H1 (cell line): ENCODE data around the gene BCL3. TPM values are rescaled to one million over a fixed set of nuclear protein-coding genes. Genes with fewer than 3 reads are reported as not detected.

Experiments
- CTCF ChIA-PET: fragments of 300-600 bp; sonication (Branson Sonifier 250); formaldehyde crosslinking; loops from one replicate; lab custom pipeline; 2021; ENCODE audit not compliant: partially characterized antibody; lab: Charles Lee
- POLR2A ChIA-PET: fragments of 300-600 bp; sonication (Branson Sonifier 250); formaldehyde crosslinking; loops from one replicate; lab custom pipeline; 2021; ENCODE audit warnings: inconsistent platforms; ENCODE audit not compliant: partially characterized antibody; lab: Charles Lee
- DNase-seq, 2 experiments: peaks; one replicate each; pipeline versions ENCODE4 v3.0.0 to v3.0.0-alpha.2; 2010 to 2022; ENCODE audit warnings: low spot score in 2 of 2, low read depth in 1 of 2, mixed read lengths in 1 of 2
- FAIRE-seq: peaks from 2 replicates; lab custom pipeline; 2011; peaks lifted over from hg19 to GRCh38; lab: Jason Lieb, UNC
- H2AFZ ChIP-seq: 2 replicates; pipeline ENCODE4 v1.8.1; 2012; ENCODE audit warnings: low read length, inconsistent platforms
- H2AK5ac ChIP-seq: 2 replicates; pipeline ENCODE4 v1.6.1; 2013; ENCODE audit warnings: low read depth, low read length
- H2BK120ac ChIP-seq: replicated peaks from 2 replicates; pipeline ENCODE3; 2013; ENCODE audit warnings: low read depth, low read length, inconsistent platforms
- H2BK12ac ChIP-seq: 2 replicates; pipeline ENCODE4 v1.6.1; 2013; ENCODE audit warnings: low read depth, low read length
- H2BK15ac ChIP-seq: 2 replicates; pipeline ENCODE4 v1.6.1; 2013; ENCODE audit warnings: low read length
- H2BK20ac ChIP-seq: 2 replicates; pipeline ENCODE4 v1.6.1; 2013; ENCODE audit warnings: low read length
- H2BK5ac ChIP-seq: 2 replicates; pipeline ENCODE4 v1.6.1; 2013; ENCODE audit warnings: low read depth, low read length
- H3K14ac ChIP-seq: 2 replicates; pipeline ENCODE4 v1.6.1; 2013; ENCODE audit warnings: inconsistent platforms; ENCODE audit not compliant: insufficient read length
- H3K18ac ChIP-seq: 2 replicates; pipeline ENCODE4 v1.6.1; 2013; ENCODE audit warnings: low read length; ENCODE audit errors: extremely low read depth
- H3K23ac ChIP-seq: 2 replicates; pipeline ENCODE4 v1.6.1; 2013; ENCODE audit warnings: inconsistent platforms; ENCODE audit not compliant: insufficient read length
- H3K23me2 ChIP-seq: 2 replicates; pipeline ENCODE4 v1.6.1; 2013; ENCODE audit warnings: low read depth, low read length
- H3K27ac ChIP-seq: 2 replicates; pipeline ENCODE4 v1.6.1; 2011; ENCODE audit warnings: low read depth, low read length, inconsistent platforms
- H3K27me3 ChIP-seq, 4 experiments: replicated peaks in 1 of 4; 1 replicate in 1 of 4; 2 replicates in 3 of 4; pipeline versions ENCODE4 v1.6.1 to v1.8.1; 2011 to 2013; ENCODE audit warnings: low read length in 3 of 4, mild to moderate bottlenecking in 3 of 4, inconsistent platforms in 2 of 4, mixed read lengths in 2 of 4, moderate library complexity in 1 of 4; ENCODE audit not compliant: control insufficient read depth in 3 of 4, insufficient read depth in 3 of 4; ENCODE audit errors: extremely low read depth in 1 of 4
- H3K36me3 ChIP-seq, 4 experiments: 2 replicates each; pipeline versions ENCODE4 v1.6.1 to v1.8.1; 2011 to 2013; ENCODE audit warnings: mild to moderate bottlenecking in 4 of 4, low read length in 3 of 4, moderate library complexity in 2 of 4, control low read depth in 1 of 4, inconsistent platforms in 1 of 4; ENCODE audit not compliant: insufficient read depth in 4 of 4, control insufficient read depth in 2 of 4
- H3K4ac ChIP-seq: replicated peaks from 2 replicates; pipeline ENCODE3; 2013; ENCODE audit warnings: low read length, low read depth, mixed read lengths, inconsistent platforms; ENCODE audit not compliant: insufficient read length
- H3K4me1 ChIP-seq, 4 experiments: replicated peaks in 1 of 4; 1 replicate in 1 of 4; 2 replicates in 3 of 4; pipeline versions ENCODE4 v1.6.1 to v1.8.1; 2011 to 2013; ENCODE audit warnings: low read length in 3 of 4, inconsistent platforms in 2 of 4, mixed read lengths in 1 of 4; ENCODE audit not compliant: insufficient read depth in 4 of 4, control insufficient read depth in 3 of 4
- H3K4me2 ChIP-seq, 2 experiments: 2 replicates each; pipeline versions ENCODE4 v1.6.1 to v1.8.1; 2011 to 2013; ENCODE audit warnings: low read depth in 2 of 2, low read length in 2 of 2, control low read depth in 1 of 2, inconsistent platforms in 1 of 2, mild to moderate bottlenecking in 1 of 2; ENCODE audit not compliant: insufficient read depth in 1 of 2
- H3K4me3 ChIP-seq, 4 experiments: fragments of 200-600, 300-600 bp in 1 of 4; sonication (generic), shearing (Covaris generic), sonication (Bioruptor Twin) in 1 of 4; 2 replicates each; pipeline versions ENCODE4 v1.5.1 to v1.8.1; 2011 to 2016; ENCODE audit warnings: low read length in 4 of 4, low read depth in 3 of 4, control low read depth in 2 of 4, inconsistent platforms in 2 of 4, mild to moderate bottlenecking in 2 of 4, mixed read lengths in 1 of 4, moderate library complexity in 1 of 4; ENCODE audit not compliant: insufficient read depth in 2 of 4; ENCODE audit errors: extremely low read depth in 1 of 4
- H3K56ac ChIP-seq: replicated peaks from 2 replicates; pipeline ENCODE3; 2013; ENCODE audit warnings: low read depth, mild to moderate bottlenecking, mixed read lengths, low read length, inconsistent platforms; ENCODE audit not compliant: insufficient read length
- H3K79me1 ChIP-seq: 2 replicates; pipeline ENCODE4 v1.6.1; 2013; ENCODE audit warnings: low read depth, low read length, control low read depth
- H3K79me2 ChIP-seq, 2 experiments: 2 replicates each; pipeline versions ENCODE4 v1.6.1 to v1.8.1; 2012 to 2013; ENCODE audit warnings: low read length in 2 of 2, mild to moderate bottlenecking in 2 of 2, inconsistent platforms in 1 of 2; ENCODE audit not compliant: insufficient read depth in 2 of 2, control insufficient read depth in 1 of 2
- H3K9ac ChIP-seq, 4 experiments: replicated peaks in 1 of 4; 1 replicate in 1 of 4; 2 replicates in 3 of 4; pipeline versions ENCODE4 v1.6.1 to v1.8.1; 2011 to 2013; ENCODE audit warnings: low read depth in 3 of 4, low read length in 3 of 4, control low read depth in 2 of 4, mild to moderate bottlenecking in 2 of 4, moderate library complexity in 2 of 4, inconsistent platforms in 1 of 4; ENCODE audit errors: extremely low read depth in 1 of 4
- H3K9me3 ChIP-seq, 2 experiments: 2 replicates each; pipeline versions ENCODE4 v1.6.1 to v1.8.1; 2012 to 2013; ENCODE audit warnings: mild to moderate bottlenecking in 2 of 2, moderate library complexity in 2 of 2, control low read depth in 1 of 2, inconsistent platforms in 1 of 2, low read depth in 1 of 2, low read length in 1 of 2, mixed read lengths in 1 of 2; ENCODE audit not compliant: insufficient read depth in 2 of 2
- H4K20me1 ChIP-seq, 2 experiments: replicated peaks in 1 of 2; 2 replicates each; pipeline versions ENCODE3 to v1.8.1; 2011 to 2013; ENCODE audit warnings: inconsistent platforms in 2 of 2, low read length in 2 of 2, mild to moderate bottlenecking in 1 of 2; ENCODE audit not compliant: insufficient read depth in 2 of 2, control insufficient read depth in 1 of 2
- H4K5ac ChIP-seq: 2 replicates; pipeline ENCODE4 v1.6.1; 2013; ENCODE audit warnings: low read length, low read depth, mixed read lengths, inconsistent platforms; ENCODE audit not compliant: insufficient read length
- H4K8ac ChIP-seq: 2 replicates; pipeline ENCODE4 v1.8.0; 2013; ENCODE audit warnings: mild to moderate bottlenecking, moderate library complexity, low read length, inconsistent platforms; ENCODE audit not compliant: insufficient read depth; ENCODE audit errors: extremely low read depth
- H4K91ac ChIP-seq: replicated peaks from 2 replicates; pipeline ENCODE3; 2013; ENCODE audit warnings: low read length, mixed read lengths, inconsistent platforms; ENCODE audit not compliant: insufficient read length
- CREB1 ChIP-seq: IDR thresholded peaks from 2 replicates; pipeline ENCODE4 v1.6.1; 2012; ENCODE audit warnings: inconsistent platforms
- HDAC2 ChIP-seq, 2 experiments: fragments of 300-600 bp in 1 of 2; sonication (generic) in 1 of 2; IDR thresholded peaks; 2 replicates each; pipeline ENCODE4 v1.6.1; 2011 to 2012; ENCODE audit warnings: low read depth in 2 of 2, low read length in 2 of 2, mild to moderate bottlenecking in 2 of 2, moderate library complexity in 2 of 2, borderline replicate concordance in 1 of 2, inconsistent platforms in 1 of 2
- KDM1A ChIP-seq: fragments of 200-600, 300-600 bp; sonication (generic); IDR thresholded peaks from 2 replicates; pipeline ENCODE4 v1.7.1; 2016; ENCODE audit warnings: mild to moderate bottlenecking, low read length, borderline replicate concordance
- KDM5A ChIP-seq: fragments of 200-600 bp; IDR thresholded peaks from 2 replicates; pipeline ENCODE4 v1.7.1; 2012; ENCODE audit warnings: mild to moderate bottlenecking, low read length, inconsistent platforms, mixed read lengths
- SIN3A ChIP-seq, 2 experiments: IDR thresholded peaks in 1 of 2; conservative IDR thresholded peaks in 1 of 2; 2 replicates each; pipeline ENCODE4 v1.6.1; 2011 to 2012; ENCODE audit warnings: low read length in 2 of 2, improper control_type of control experiment in 1 of 2, low read depth in 1 of 2, mild to moderate bottlenecking in 1 of 2
- SIRT6 ChIP-seq: IDR thresholded peaks from one replicate; pipeline ENCODE4 v1.7.1; 2012; ENCODE audit warnings: low read length, inconsistent platforms
- SP2 ChIP-seq: IDR thresholded peaks from 2 replicates; pipeline ENCODE4 v1.6.1; 2012; ENCODE audit warnings: mild to moderate bottlenecking, low read length, inconsistent platforms
- SRF ChIP-seq: IDR thresholded peaks from 2 replicates; pipeline ENCODE4 v1.6.1; 2011; ENCODE audit warnings: mild to moderate bottlenecking, low read depth, low read length, moderate library complexity
- WGBS, 2 experiments: shearing (Covaris generic) in 1 of 2; methylation state at CpG; one replicate each; pipeline versions ENCODE4 v1.1.6 to v1.1.7; 2013 to 2015; ENCODE audit warnings: low lambda C conversion rate in 2 of 2, mixed read lengths in 2 of 2, inconsistent platforms in 1 of 2, low coverage in 1 of 2, missing lambda C conversion rate in 1 of 2; ENCODE audit not compliant: insufficient replicate concordance in 2 of 2, insufficient coverage in 1 of 2, insufficient read length in 1 of 2; ENCODE audit errors: extremely low coverage in 1 of 2, missing lambda C conversion rate in 1 of 2; 5-methylcytosine and 5-hydroxymethylcytosine counted together
- polyA plus RNA-seq, 7 experiments: library from polyadenylated mRNA; depleted of rRNA in 3 of 7; stranded (reverse) in 5 of 7; unstranded in 2 of 7; fragments of >200 nt in 5 of 7; fragments of 200-250 nt in 2 of 7; gene quantifications; 1 replicate in 5 of 7; 2 replicates in 1 of 7; 4 replicates in 1 of 7; pipeline versions ENCODE4 v1.2.1 to v1.2.3, GENCODE V29; 2011 to 2013; ENCODE audit warnings: missing spikeins in 2 of 7, mixed read lengths in 2 of 7
- total RNA-seq: library from RNA; stranded (reverse); fragmentation: NEBNext Ultra II Directional; extraction: Animal tissue kit (Norgen Biotek cat#: 25700); gene quantifications from 2 replicates; pipeline ENCODE4 v1.2.1, GENCODE V29; 2021
- TF ChIP-seq, protein P1 (sequence below): IDR thresholded peaks from 2 replicates; pipeline ENCODE4 v1.6.1; 2011; ENCODE audit warnings: low read length, improper control_type of control experiment

BCL3 gene
- total and polyA plus RNA-seq, 2 of the 8 experiments (the other 6 are each of a cell fraction or from before 2014, with no cell fraction given), result 0.88 to 2.4 TPM

GRCh38 chr19:44722131-44723121 is 26.1 kb upstream of the BCL3 start:
- peaks cover 0 to 12% (median 8%) of the 10 kb centered on the region in 4 experiments; a peak in 6 of 7 replicates for H3K4me1 ChIP-seq
- DNase-seq (no peak), FAIRE-seq (no peak)
- H3K18ac ChIP-seq, result no peak overlapping the region
- no peak overlapping the region for H3K14ac ChIP-seq
- POLR2A ChIA-PET, result interaction anchor here (0.6 to 2.2 kb wide), 5 partner anchors 9 to 49 kb away, joined by 3 to 8 read pairs (median 3); no protein-coding TSS in a partner anchor
- H3K79me2 ChIP-seq, result no peaks in the 10 kb centered on the region
- H4K5ac ChIP-seq, result no peak overlapping the region
- H4K20me1 ChIP-seq, result no peaks in the 10 kb centered on the region
- no peak overlapping the region for H2AFZ ChIP-seq
- H2BK12ac ChIP-seq, result peak overlapping the region; percentile 4; the same call in 1 of the 2 replicates
- no peaks in the 10 kb centered on the region for H3K9me3 ChIP-seq
- H2BK120ac ChIP-seq, result no peak overlapping the region
- peak overlapping the region; percentile 26; the same call in 1 of the 2 replicates for H2BK5ac ChIP-seq
- H3K36me3 ChIP-seq, result no peaks in the 10 kb centered on the region
- no peaks in the 10 kb centered on the region for H3K79me1 ChIP-seq
- H3K4me2 ChIP-seq, result no peak overlapping the region
- CTCF ChIA-PET, result interaction anchor here (0.5 to 20.6 kb wide), 29 partner anchors 9 to 1447 kb away, joined by 3 to 468 read pairs (median 7); partner anchors contain the start of gene NECTIN2
- H2AK5ac ChIP-seq, result 0 out of 2 replicates have a peak overlapping the region, but pooled peaks have one; percentile 53
- no peak overlapping the region for H3K9ac ChIP-seq
- H3K23me2 ChIP-seq, result no peaks in the 10 kb centered on the region; the same call in 1 of the 2 replicates
- H2BK20ac ChIP-seq, result peak overlapping the region; percentile 74; the same call in 1 of the 2 replicates
- H3K4ac ChIP-seq, result peak overlapping the region; percentile 69
- no peak overlapping the region for H3K56ac ChIP-seq
- H3K27me3 ChIP-seq, result no peaks in the 10 kb centered on the region; a peak in 1 of 7 replicates
- no peak overlapping the region; the same call in 1 of the 2 replicates for H4K8ac ChIP-seq
- H3K23ac ChIP-seq, result no peak overlapping the region
- 87% methylated on average over 17 of the region's 21 CpGs; no CpG with 5 or more reads in 1 of the 2 experiments for WGBS, 2 experiments
- H4K91ac ChIP-seq, result no peak overlapping the region
- H2BK15ac ChIP-seq, result no peak overlapping the region; the same call in 1 of the 2 replicates
- H3K4me3 ChIP-seq, result no peak overlapping the region
- H3K27ac ChIP-seq, result no peak overlapping the region
- TF ChIP-seq, protein P1, sequence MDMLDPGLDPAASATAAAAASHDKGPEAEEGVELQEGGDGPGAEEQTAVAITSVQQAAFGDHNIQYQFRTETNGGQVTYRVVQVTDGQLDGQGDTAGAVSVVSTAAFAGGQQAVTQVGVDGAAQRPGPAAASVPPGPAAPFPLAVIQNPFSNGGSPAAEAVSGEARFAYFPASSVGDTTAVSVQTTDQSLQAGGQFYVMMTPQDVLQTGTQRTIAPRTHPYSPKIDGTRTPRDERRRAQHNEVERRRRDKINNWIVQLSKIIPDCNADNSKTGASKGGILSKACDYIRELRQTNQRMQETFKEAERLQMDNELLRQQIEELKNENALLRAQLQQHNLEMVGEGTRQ, result no peak
- TF ChIP-seq SP2, result no peak
- no peak for TF ChIP-seq KDM5A
- TF ChIP-seq SIRT6, result no peak
- TF ChIP-seq HDAC2 (IDR thresholded peaks at IDR 0.05; ENCODE audit: borderline replicate concordance in 1 of 2, low read depth in 2 of 2, low read length in 2 of 2), result no peak
- TF ChIP-seq SRF, result no peak
- TF ChIP-seq CREB1, result no peak
- no peak for TF ChIP-seq KDM1A
- no peak for TF ChIP-seq SIN3A (conservative IDR thresholded peaks at IDR 0.05 in 1 of 2, IDR thresholded peaks at IDR 0.05 in 1 of 2; ENCODE audit: low read depth in 1 of 2, low read length in 2 of 2)
